HepG2 (cell line): ENCODE data around the gene CDC42EP1. TPM values are rescaled to one million over a fixed set of nuclear protein-coding genes. Genes with fewer than 3 reads are reported as not detected.

ENCODE experiments used
- AKAP8 ChIP-seq: sonication (generic); formaldehyde crosslinking; IDR thresholded peaks from 2 replicates; pipeline ENCODE4 v1.5.1; 2020; ENCODE audit warnings: mild to moderate bottlenecking, missing genetic modification reagents
- ATF6 ChIP-seq: sonication (generic); formaldehyde crosslinking; conservative IDR thresholded peaks from 2 replicates; pipeline ENCODE4 v1.4.0; 2020; ENCODE audit warnings: missing genetic modification reagents
- ATF7 ChIP-seq, 2 experiments: fragments of 450-650 bp in 1 of 2; sonication (generic) in 1 of 2; formaldehyde crosslinking in 1 of 2; IDR thresholded peaks; 2 replicates each; pipeline versions ENCODE4 v1.4.0 to v1.6.1; 2016 to 2020; ENCODE audit warnings: antibody characterized with exemption in 1 of 2, mild to moderate bottlenecking in 1 of 2, missing genetic modification reagents in 1 of 2
- EEA1 ChIP-seq: sonication (generic); formaldehyde crosslinking; IDR thresholded peaks from 2 replicates; pipeline ENCODE4 v1.5.1; 2020; ENCODE audit warnings: mild to moderate bottlenecking, missing genetic modification reagents, borderline replicate concordance
- ELF3 ChIP-seq: IDR thresholded peaks from 2 replicates; pipeline ENCODE4 v1.6.1; 2016; ENCODE audit warnings: missing genetic modification reagents, missing compliant biosample characterization
- GPBP1L1 ChIP-seq: sonication (generic); formaldehyde crosslinking; IDR thresholded peaks from 2 replicates; pipeline ENCODE4 v1.5.0; 2020; ENCODE audit warnings: mild to moderate bottlenecking, missing genetic modification reagents
- HOXD1 ChIP-seq: sonication (generic); formaldehyde crosslinking; IDR thresholded peaks from 2 replicates; pipeline ENCODE4 v1.5.0; 2020; ENCODE audit warnings: missing genetic modification reagents
- IKZF1 ChIP-seq: fragments of 450-650 bp; IDR thresholded peaks from 2 replicates; pipeline ENCODE4 v1.7.1; 2016
- KAT7 ChIP-seq: IDR thresholded peaks from 2 replicates; pipeline ENCODE4 v1.6.1; 2018; ENCODE audit warnings: borderline replicate concordance, missing compliant biosample characterization
- KLF12 ChIP-seq: sonication (generic); formaldehyde crosslinking; IDR thresholded peaks from 2 replicates; pipeline ENCODE4 v1.4.0; 2020; ENCODE audit warnings: missing genetic modification reagents, borderline replicate concordance
- KLF16 ChIP-seq, 2 experiments: sonication (generic) in 1 of 2; formaldehyde crosslinking in 1 of 2; IDR thresholded peaks; 2 replicates each; pipeline versions ENCODE4 v1.6.1 to v1.8.0; 2016 to 2023; ENCODE audit warnings: missing genetic modification reagents in 2 of 2, missing compliant biosample characterization in 1 of 2
- MYNN ChIP-seq: sonication (generic); formaldehyde crosslinking; IDR thresholded peaks from 2 replicates; pipeline ENCODE4 v1.4.0; 2020; ENCODE audit warnings: mild to moderate bottlenecking, low read depth, missing genetic modification reagents
- NR3C1 ChIP-seq: sonication (generic); formaldehyde crosslinking; IDR thresholded peaks from 2 replicates; pipeline ENCODE4 v1.4.0; 2020; ENCODE audit warnings: missing genetic modification reagents
- SMC3 ChIP-seq: IDR thresholded peaks from 2 replicates; pipeline ENCODE4 v1.6.1; 2011; ENCODE audit warnings: low read length, improper control_type of control experiment
- SRSF9 ChIP-seq: fragments of 200-400 bp; formaldehyde crosslinking; IDR thresholded peaks from 2 replicates; pipeline ENCODE4 v1.6.1; 2018; ENCODE audit warnings: borderline replicate concordance, mild to moderate bottlenecking, low read depth, low read length; ENCODE audit not compliant: insufficient read depth, poor library complexity, severe bottlenecking
- ZC3H13 ChIP-seq: sonication (generic); formaldehyde crosslinking; IDR thresholded peaks from 2 replicates; pipeline ENCODE4 v1.8.1; 2023; ENCODE audit warnings: mild to moderate bottlenecking, missing genetic modification reagents, moderate library complexity
- ZFP36L1 ChIP-seq: sonication (generic); formaldehyde crosslinking; IDR thresholded peaks from 2 replicates; pipeline ENCODE4 v1.8.0; 2022; ENCODE audit warnings: mild to moderate bottlenecking, missing genetic modification reagents, moderate library complexity
- ZFP41 ChIP-seq: sonication (generic); formaldehyde crosslinking; IDR thresholded peaks from 2 replicates; pipeline ENCODE4 v1.4.0; 2020; ENCODE audit warnings: mild to moderate bottlenecking, missing genetic modification reagents, borderline replicate concordance
- ZNF280B ChIP-seq: sonication (generic); formaldehyde crosslinking; IDR thresholded peaks from 2 replicates; pipeline ENCODE4 v1.5.0; 2020; ENCODE audit warnings: missing genetic modification reagents, mild to moderate bottlenecking, borderline replicate concordance
- ZNF3 ChIP-seq: IDR thresholded peaks from 2 replicates; pipeline ENCODE4 v1.7.0; 2017; ENCODE audit warnings: inconsistent platforms
- ZNF367 ChIP-seq: sonication (generic); formaldehyde crosslinking; IDR thresholded peaks from 2 replicates; pipeline ENCODE4 v1.4.0; 2020; ENCODE audit warnings: missing genetic modification reagents, borderline replicate concordance
- ZNF605 ChIP-seq: sonication (generic); formaldehyde crosslinking; IDR thresholded peaks from 2 replicates; pipeline ENCODE4 v1.8.0; 2022; ENCODE audit warnings: mild to moderate bottlenecking, missing genetic modification reagents
- ZNF740 ChIP-seq: sonication (generic); formaldehyde crosslinking; IDR thresholded peaks from 2 replicates; pipeline ENCODE4 v1.4.0; 2020; ENCODE audit warnings: missing genetic modification reagents
- polyA plus RNA-seq, 8 experiments: library from polyadenylated mRNA; depleted of rRNA in 3 of 8; stranded (reverse) in 7 of 8; unstranded in 1 of 8; fragments of >200 nt; fragmentation: Illumina TruSeq in 4 of 8; extraction: Trizol in 4 of 8; gene quantifications; 2 replicates each; pipeline versions ENCODE4 v1.2.1 to v1.2.3, GENCODE V29; 2011 to 2016; ENCODE audit warnings: low read depth in 4 of 8, missing spikeins in 1 of 8, mixed read lengths in 1 of 8; ENCODE audit not compliant: insufficient read depth in 1 of 8
- total RNA-seq, 5 experiments: library from RNA; depleted of rRNA; stranded (reverse); fragments of >200 nt; fragmentation: Illumina TruSeq; extraction: Trizol; gene quantifications; 2 replicates each; pipeline ENCODE4 v1.2.3, GENCODE V29; 2016; ENCODE audit warnings: low read depth in 1 of 5

The CDC42EP1 gene
- total and polyA plus RNA-seq, 2 of the 13 experiments (the other 11 are each of a cell fraction or from before 2014, with no cell fraction given): 17.1 to 29.5 TPM

GRCh38 chr22:37538590-37539357 lies 21.5 kb upstream of the CDC42EP1 start (continued):
- TF ChIP-seq HOXD1 (CRISPR knock-in tag) (no peak), ZNF367 (CRISPR knock-in tag) (no peak), ATF7 (IDR thresholded peaks at IDR 0.05) (no peak), ATF7 (CRISPR knock-in tag; IDR thresholded peaks at IDR 0.05) (0 out of 2 replicates have a peak, but pooled peaks have one; percentile 52), SRSF9 (no peak), KLF12 (CRISPR knock-in tag) (no peak), ZNF3 (CRISPR knock-in tag) (no peak), ZNF280B (CRISPR knock-in tag) (peak; percentile 51; the same call in 1 of the 2 replicates), IKZF1 (no peak), EEA1 (CRISPR knock-in tag) (no peak), ZFP36L1 (CRISPR knock-in tag) (no peak), GPBP1L1 (no peak), AKAP8 (CRISPR knock-in tag) (no peak), ZFP41 (CRISPR knock-in tag) (no peak), ZNF740 (CRISPR knock-in tag) (0 out of 2 replicates have a peak, but pooled peaks have one; percentile 20), KLF16 (CRISPR knock-in tag; IDR thresholded peaks at IDR 0.05) (no peak; a peak in 1 of 4 replicates), ATF6 (no peak), MYNN (CRISPR knock-in tag) (no peak), NR3C1 (CRISPR knock-in tag) (no peak), SMC3 (peak; percentile 95), ZNF605 (CRISPR knock-in tag) (no peak), ZC3H13 (CRISPR knock-in tag) (no peak), KAT7 (0 out of 2 replicates have a peak, but pooled peaks have one; percentile 30), ELF3 (CRISPR knock-in tag) (no peak)
